H1 (cell line): ENCODE data around the gene NR2F1-AS1. TPM values are rescaled to one million over a fixed set of nuclear protein-coding genes. Genes with fewer than 3 reads are reported as not detected.

Experiments
- SIRT6 ChIP-seq: IDR thresholded peaks from one replicate; pipeline ENCODE4 v1.7.1; 2012; ENCODE audit warnings: low read length, inconsistent platforms
- TCF12 ChIP-seq: IDR thresholded peaks from 2 replicates; pipeline ENCODE4 v1.6.1; 2011; ENCODE audit warnings: low read depth, mild to moderate bottlenecking, low read length
- USF2 ChIP-seq: IDR thresholded peaks from 2 replicates; pipeline ENCODE4 v1.6.1; 2011; ENCODE audit warnings: low read length, improper control_type of control experiment
- polyA plus RNA-seq, 7 experiments: library from polyadenylated mRNA; depleted of rRNA in 3 of 7; stranded (reverse) in 5 of 7; unstranded in 2 of 7; fragments of >200 nt in 5 of 7; fragments of 200-250 nt in 2 of 7; gene quantifications; 1 replicate in 5 of 7; 2 replicates in 1 of 7; 4 replicates in 1 of 7; pipeline versions ENCODE4 v1.2.1 to v1.2.3, GENCODE V29; 2011 to 2013; ENCODE audit warnings: missing spikeins in 2 of 7, mixed read lengths in 2 of 7
- total RNA-seq: library from RNA; stranded (reverse); fragmentation: NEBNext Ultra II Directional; extraction: Animal tissue kit (Norgen Biotek cat#: 25700); gene quantifications from 2 replicates; pipeline ENCODE4 v1.2.1, GENCODE V29; 2021

The NR2F1-AS1 gene
- total and polyA plus RNA-seq, 2 of the 8 experiments (the other 6 are each of a cell fraction or from before 2014, with no cell fraction given): 1.6 to 5.6 TPM

- TF ChIP-seq USF2 (no peak), SIRT6 (no peak), TCF12 (no peak)
Measured at GRCh38 chr5:93403141-93403928, 177.7 kb downstream of the NR2F1-AS1 start (continued).
